Stimulated activated CD4-positive, alpha-beta T cell treated with anti-CD3 and anti-CD28 coated beads, Interleukin-12 subunit alpha, Interleukin-12 subunit beta, amount 100 ng/mL, for 24 hours (primary cell): Measurements from ENCODE around the gene LRRC32.
"Not testable (repeated sequence)": the region's sequence is repeated elsewhere in the genome, so short reads cannot be mapped to it uniquely, and the experiment has no call there.

Source experiments
- DNase-seq, 2 experiments: peaks; one replicate each; pipeline ENCODE4 v3.0.0-alpha.2; 2020; ENCODE audit warnings: low read depth in 2 of 2

Gene LRRC32

DNA sequence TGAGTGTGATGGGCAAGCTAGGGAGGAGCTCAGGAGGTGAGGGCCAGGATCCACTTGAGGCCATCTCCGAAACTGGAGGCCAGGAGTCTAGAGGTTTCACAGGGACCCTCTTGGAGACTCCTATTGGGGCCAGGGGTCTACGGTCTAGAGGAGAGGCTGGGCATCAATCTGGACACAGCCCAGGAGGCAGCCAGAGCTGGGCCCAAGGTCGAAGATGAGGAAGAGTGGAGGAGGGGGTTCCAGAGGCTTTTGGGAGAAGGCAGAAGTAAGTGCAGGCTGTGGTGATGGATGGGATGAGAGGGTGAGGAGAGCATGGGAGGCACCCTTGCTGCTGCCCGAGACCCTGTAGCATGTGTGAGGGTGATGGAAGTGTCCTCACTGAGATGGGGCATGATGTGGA, 56.6 kb downstream of the LRRC32 start:
- DNase-seq, result no peak

DNA sequence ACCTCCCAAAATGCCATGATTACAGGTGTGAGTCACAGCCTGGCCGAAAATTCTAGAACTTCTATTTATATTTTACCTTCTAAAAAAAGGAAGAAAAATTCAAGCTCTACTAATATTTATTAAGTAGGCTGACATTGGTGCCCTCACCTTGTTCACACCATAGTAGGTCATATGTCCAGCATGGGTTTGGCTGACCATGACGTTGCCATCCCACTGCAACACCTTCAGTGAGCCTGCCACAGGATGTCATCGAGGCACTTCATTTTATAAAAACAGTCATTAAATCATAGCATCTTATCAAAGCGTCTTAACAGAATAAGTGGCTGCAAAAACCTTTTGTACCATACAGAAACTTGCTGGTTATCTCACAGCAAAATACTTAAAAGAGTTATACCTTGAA, 58.3 kb downstream of the LRRC32 start:
- DNase-seq, result no peak

DNA sequence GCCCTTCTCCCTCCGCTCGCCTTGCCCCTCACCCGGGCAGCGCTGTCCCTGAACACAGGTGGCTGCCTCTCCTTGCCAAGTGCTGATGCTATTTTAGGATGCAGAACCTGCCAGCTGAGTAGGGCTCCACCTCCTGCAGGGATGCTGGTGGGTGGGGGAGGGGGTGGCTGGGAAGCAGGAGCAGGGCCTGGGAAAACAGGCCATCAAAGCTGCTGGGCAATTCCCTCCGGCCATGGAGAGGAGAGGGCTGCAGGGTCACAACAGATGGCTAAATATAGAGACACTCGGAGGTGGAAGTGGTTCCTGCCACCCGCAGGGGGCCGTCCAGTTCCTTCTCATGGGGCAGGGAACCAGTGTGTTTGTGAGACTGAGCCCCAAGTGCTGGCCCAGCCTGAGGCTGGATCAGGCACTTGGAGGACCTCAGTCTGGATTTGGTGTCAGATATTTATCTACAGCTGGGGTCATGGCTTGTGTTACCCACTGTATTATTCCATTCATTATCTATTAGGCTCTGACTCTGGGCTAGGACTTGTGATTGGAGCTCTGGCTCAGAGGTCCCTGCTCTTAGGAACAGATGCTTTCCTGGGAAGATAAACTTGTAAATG, 59.6 kb downstream of the LRRC32 start:
- no peak for DNase-seq

DNA sequence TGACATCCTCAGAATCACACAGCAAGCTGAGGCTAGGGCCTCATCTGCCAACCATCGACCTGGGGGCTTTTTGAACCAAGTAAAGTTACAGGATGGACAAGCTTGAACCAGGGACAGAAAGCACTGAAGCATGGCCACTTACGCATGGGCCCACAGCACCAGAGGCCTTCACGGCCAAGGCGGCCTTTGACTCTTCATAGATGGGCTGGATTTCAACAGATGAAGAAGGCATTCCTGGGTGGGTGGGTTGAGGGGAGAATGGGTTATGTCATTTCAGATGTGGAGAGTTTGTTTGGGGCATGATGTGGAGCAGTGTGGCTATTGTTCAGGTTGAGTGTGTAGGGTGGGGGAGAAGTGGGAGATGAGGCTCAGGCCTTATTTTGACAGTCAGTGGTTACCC, 60.2 kb downstream of the LRRC32 start:
- no peak for DNase-seq

DNA sequence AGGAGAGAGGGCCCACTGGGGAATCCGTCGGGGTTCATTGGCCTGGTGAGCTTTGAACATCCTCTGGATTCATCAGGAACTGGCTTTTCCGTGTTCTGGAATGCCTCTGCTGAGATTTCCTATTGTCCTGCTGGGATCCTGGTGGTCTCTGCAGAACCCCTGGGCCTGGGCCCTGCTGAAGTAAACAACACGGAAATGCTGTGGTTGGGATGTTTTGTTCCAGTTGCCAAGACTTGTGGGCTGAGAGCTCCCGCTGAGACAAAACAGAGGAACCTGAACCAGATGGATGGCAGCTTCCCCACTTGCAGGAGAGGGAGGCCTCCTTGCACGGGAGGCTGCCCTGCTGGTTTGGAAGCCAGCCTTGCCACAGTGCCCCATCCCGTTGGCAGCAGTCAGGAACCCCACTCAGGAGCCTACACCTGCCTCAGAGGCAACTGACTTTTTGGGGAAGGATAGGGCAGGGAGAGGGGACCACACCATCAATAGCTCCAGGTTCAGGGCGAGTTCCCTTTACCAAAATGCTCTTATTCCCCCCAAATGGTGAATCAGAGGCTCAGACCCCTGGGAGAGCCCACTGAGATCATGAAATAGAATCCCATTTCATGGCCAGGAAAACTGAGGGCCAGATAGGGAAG, 60.7 kb downstream of the LRRC32 start:
- DNase-seq, result no peak

DNA sequence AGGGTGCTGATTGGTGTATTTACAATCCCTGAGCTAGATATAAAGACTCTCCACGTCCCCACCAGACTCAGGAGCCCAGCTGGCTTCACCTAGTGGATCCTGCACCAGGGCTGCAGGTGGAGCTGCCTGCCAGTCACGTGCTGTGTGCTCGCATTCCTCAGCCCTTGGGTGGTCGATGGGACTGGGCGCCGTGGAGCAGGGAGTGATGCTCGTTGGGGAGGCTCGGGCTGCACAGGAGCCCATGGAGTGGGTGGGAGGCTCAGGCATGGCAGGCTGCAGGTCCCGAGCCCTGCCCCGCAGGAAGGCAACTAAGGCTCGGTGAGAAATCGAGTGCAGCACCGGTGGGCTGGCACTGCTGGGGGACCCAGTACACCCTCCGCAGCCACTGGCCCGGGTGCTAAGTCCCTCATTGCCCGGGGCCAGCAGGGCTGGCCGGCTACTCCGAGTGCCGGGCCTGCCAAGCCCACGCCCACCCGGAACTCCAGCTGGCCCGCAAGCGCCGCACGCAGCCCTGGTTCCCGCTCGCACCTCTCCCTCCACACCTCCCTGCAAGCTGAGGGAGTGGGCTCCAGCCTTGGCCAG, 61.6 kb downstream of the LRRC32 start:
- not testable (repeated sequence) for DNase-seq

DNA sequence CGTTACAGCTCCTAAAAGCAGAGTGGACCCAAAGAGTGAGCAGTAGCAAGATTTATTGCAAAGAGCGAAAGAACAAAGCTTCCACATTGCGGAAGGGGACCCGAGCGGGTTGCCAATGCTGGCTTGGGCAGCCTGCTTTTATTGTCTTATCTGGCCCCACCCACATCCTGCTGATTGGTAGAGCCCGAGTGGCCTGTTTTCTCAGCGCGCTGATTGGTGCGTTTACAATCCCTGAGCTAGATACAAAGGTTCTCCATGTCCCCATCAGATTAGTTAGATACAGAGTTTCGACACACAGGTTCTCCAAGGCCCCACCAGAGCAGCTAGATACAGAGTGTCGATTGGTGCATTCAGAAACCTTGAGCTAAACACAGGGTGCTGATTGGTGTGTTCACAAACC, 62.3 kb downstream of the LRRC32 start:
- not testable (repeated sequence) for DNase-seq
